Colonic mucosa (tissue), 4 donors: Measurements from ENCODE around the gene SGTB. TPM values are rescaled to one million over a fixed set of nuclear protein-coding genes. Genes with fewer than 3 reads are reported as not detected.

Experiments used
- DNase-seq: peaks from one replicate; pipeline ENCODE4 v3.0.0-alpha.2; 2020
- H3K27ac ChIP-seq: fragments of 200-600 bp; one replicate; pipeline ENCODE4 v1.8.0; 2021
- H3K27me3 ChIP-seq: fragments of 200-600 bp; one replicate; pipeline ENCODE4 v1.8.0; 2021
- H3K36me3 ChIP-seq: fragments of 200-600 bp; one replicate; pipeline ENCODE4 v1.8.0; 2021
- H3K4me1 ChIP-seq: fragments of 200-600 bp; one replicate; pipeline ENCODE4 v1.8.0; 2021; ENCODE audit warnings: mild to moderate bottlenecking
- H3K4me3 ChIP-seq: fragments of 200-600 bp; one replicate; pipeline ENCODE4 v1.8.0; 2021
- H3K9ac ChIP-seq, 2 donors: one replicate each; pipeline ENCODE4 v1.7.0; 2013; ENCODE audit warnings: control low read depth in 2 of 2, low read depth in 2 of 2, low read length in 2 of 2
- H3K9me3 ChIP-seq: fragments of 200-600 bp; one replicate; pipeline ENCODE4 v1.8.0; 2021
- intact Hi-C: fragments of 100-400 bp; cut with DNase I; formaldehyde crosslinking; loops from one replicate; pipeline ENCODE4 v1.14.1; 2022
- total RNA-seq, 2 donors: library from RNA; stranded (reverse); fragmentation: NEBNext Ultra II Directional in 1 of 2; extraction: Animal tissue kit (Norgen Biotek cat#: 25700) in 1 of 2; gene quantifications; one replicate each; pipeline ENCODE4 v1.2.1, GENCODE V29; 2021
- TF ChIP-seq, protein P1 (sequence below): fragments of 200-600 bp; IDR thresholded peaks from one replicate; pipeline ENCODE4 v1.8.0; 2022; ENCODE audit warnings: antibody characterized with exemption, mild to moderate bottlenecking
- donor health status: healthy.
- donor health status: DM: no; HTN: no; CAD: no.
- donor health status: DM: no; HTN: no; CAD: no.

Gene SGTB
- total RNA-seq, 2 donors from 2014 or later: 3.7 to 4.4 TPM

DNA sequence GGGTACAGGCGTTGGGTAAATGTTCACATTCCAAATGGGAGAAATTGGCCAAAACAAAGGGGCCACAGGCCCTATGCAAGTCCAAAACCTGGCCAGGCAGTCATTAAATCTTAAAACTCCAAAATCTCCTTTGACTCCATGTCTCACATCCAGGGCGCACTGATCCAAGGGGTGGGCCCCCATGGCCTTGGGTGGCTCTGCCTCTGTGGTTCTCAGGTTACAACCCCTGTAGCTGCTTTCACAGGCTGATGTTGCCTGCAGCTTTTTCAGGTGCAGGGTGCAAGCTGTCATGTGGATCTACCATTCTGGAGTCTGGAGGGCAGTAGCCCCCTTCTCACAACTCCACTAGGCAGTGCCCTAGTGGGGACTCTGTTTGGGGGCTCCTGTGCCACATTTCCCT is 44.9 kb upstream of the SGTB start:
- no peaks in the 10 kb centered on the region for H3K36me3 ChIP-seq
- H3K9me3 ChIP-seq: no peaks in the 10 kb centered on the region
- no peaks in the 10 kb centered on the region for H3K27me3 ChIP-seq
- H3K4me3 ChIP-seq: no peak overlapping the region
- H3K27ac ChIP-seq: no peak overlapping the region
- no peak for DNase-seq
- no peak overlapping the region for H3K9ac ChIP-seq
- H3K4me1 ChIP-seq: no peaks in the 10 kb centered on the region
- intact Hi-C loops: no loop called here
- TF ChIP-seq, protein P1, sequence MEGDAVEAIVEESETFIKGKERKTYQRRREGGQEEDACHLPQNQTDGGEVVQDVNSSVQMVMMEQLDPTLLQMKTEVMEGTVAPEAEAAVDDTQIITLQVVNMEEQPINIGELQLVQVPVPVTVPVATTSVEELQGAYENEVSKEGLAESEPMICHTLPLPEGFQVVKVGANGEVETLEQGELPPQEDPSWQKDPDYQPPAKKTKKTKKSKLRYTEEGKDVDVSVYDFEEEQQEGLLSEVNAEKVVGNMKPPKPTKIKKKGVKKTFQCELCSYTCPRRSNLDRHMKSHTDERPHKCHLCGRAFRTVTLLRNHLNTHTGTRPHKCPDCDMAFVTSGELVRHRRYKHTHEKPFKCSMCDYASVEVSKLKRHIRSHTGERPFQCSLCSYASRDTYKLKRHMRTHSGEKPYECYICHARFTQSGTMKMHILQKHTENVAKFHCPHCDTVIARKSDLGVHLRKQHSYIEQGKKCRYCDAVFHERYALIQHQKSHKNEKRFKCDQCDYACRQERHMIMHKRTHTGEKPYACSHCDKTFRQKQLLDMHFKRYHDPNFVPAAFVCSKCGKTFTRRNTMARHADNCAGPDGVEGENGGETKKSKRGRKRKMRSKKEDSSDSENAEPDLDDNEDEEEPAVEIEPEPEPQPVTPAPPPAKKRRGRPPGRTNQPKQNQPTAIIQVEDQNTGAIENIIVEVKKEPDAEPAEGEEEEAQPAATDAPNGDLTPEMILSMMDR: no peak

DNA sequence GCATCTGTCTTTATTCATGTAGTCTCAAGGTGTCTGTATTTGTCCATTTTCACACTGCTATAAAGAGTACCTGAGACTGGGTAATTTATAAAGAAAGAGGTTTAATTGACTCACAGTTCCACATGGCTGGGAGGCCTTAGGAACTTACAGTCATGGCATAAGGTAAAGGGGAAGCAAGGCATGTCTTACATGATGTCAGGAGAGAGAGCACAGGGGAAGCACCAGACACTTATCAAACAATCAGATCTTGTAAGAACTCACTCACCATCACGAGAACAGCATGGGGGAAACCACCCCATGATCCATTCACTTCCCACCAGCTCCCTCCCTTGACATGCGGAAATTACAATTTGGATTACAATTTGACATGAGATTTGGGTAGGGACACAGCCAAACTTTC is 44.3 kb upstream of the SGTB start:
- no peaks in the 10 kb centered on the region for H3K36me3 ChIP-seq
- H3K4me3 ChIP-seq: no peak overlapping the region
- no peak for DNase-seq
- no peak overlapping the region for H3K9ac ChIP-seq
- TF ChIP-seq, protein P1: no peak
- H3K9me3 ChIP-seq: no peaks in the 10 kb centered on the region
- no peaks in the 10 kb centered on the region for H3K27me3 ChIP-seq
- no peaks in the 10 kb centered on the region for H3K4me1 ChIP-seq
- intact Hi-C loops: no loop called here
- H3K27ac ChIP-seq: no peak overlapping the region

DNA sequence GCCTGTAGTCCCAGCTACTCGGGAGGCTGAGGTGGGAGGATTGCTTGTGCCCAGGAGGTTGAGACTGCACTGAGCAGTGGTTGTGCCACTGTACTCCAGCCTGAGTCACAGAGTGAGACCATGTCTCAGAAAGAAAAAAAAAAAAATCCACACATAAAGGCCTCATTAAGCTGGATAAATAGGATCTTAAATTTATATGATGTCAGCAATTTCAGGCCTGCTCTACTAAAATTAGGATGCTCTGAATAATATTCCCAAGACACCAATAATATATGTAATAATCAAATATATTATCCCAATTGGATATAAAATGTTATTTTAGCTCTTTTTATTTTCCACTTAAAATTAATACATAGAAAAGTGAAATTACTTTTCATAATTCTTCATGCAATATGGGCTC is 43.7 kb upstream of the SGTB start:
- no peaks in the 10 kb centered on the region for H3K27me3 ChIP-seq
- no peaks in the 10 kb centered on the region for H3K4me1 ChIP-seq
- intact Hi-C loops: no loop called here
- no peaks in the 10 kb centered on the region for H3K9me3 ChIP-seq
- no peak overlapping the region for H3K27ac ChIP-seq
- no peak for DNase-seq
- no peak overlapping the region for H3K4me3 ChIP-seq
- no peak overlapping the region for H3K9ac ChIP-seq
- H3K36me3 ChIP-seq: no peaks in the 10 kb centered on the region
- TF ChIP-seq, protein P1: no peak

DNA sequence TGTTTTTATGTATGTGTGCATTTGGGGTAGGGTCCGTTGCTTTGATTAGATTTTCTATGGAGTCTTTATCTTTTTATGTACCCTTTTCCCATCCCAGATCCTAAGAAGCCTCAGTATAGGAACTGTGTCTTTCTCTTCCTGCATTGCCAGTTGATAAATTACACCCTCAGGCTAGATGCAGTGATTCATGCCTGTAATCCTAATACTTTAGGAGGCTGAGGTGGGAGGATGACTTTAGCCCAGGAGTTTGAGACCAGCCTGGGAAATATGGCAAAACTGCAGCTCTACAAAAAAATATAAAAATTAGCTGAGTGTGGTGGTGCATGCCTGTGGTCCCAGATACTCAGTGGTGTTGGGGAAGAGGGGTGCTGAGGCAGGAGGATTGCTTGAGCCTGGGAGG is 40.3 kb upstream of the SGTB start:
- no peaks in the 10 kb centered on the region for H3K4me1 ChIP-seq
- intact Hi-C loops: no loop called here
- TF ChIP-seq, protein P1: no peak
- DNase-seq: no peak
- H3K9ac ChIP-seq: no peak overlapping the region
- H3K27ac ChIP-seq: no peak overlapping the region
- H3K9me3 ChIP-seq: no peaks in the 10 kb centered on the region
- no peaks in the 10 kb centered on the region for H3K36me3 ChIP-seq
- H3K27me3 ChIP-seq: no peaks in the 10 kb centered on the region
- no peak overlapping the region for H3K4me3 ChIP-seq

DNA sequence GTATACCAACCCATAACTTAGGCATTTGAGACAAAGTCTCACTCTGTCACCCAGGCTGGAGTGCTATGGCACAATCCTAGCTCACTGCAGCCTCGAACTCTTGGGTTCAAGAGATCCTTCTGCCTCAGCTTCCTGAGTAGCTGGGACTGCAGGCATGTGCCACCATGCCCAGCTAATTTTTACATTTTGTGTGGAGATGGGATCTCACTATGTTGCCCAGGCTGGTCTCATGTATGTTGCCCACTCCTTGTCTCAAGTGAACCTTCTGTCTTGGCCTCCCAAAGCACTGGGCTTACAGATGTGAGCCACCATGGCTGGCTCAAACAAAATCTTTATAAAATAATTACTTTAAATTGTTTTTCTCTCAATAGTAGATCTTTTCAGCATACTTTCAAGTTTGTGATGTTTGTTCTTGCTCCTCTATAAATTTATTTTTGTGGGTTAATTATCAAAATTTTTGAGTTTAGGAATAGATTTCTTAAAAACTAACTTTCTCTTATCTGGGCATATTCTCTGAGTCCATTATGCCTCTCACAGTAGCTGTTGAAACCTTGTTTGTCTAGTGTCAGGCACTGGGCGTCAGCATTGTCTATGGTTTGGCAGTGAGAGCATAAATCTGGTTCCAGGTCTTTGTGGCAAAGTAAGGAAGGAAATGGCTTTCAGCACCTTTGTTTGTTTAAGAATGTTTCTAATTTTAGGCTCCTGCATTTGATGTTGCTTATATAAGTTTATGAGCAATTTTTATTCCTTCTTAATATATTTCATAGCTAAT is 38.8 kb upstream of the SGTB start:
- Histone ChIP-seq H3K36me3 (no peaks in the 10 kb centered on the region), H3K9me3 (no peaks in the 10 kb centered on the region), H3K27ac (no peak overlapping the region), H3K27me3 (no peaks in the 10 kb centered on the region), H3K4me3 (no peak overlapping the region), H3K4me1 (no peaks in the 10 kb centered on the region), H3K9ac (no peak overlapping the region)
- peak; percentile 26 for DNase-seq
- intact Hi-C loops: no loop called here
- TF ChIP-seq, protein P1: no peak
